ENCODE data around the gene ARRB1.

- no peak for TF ChIP-seq GATA3 (IDR thresholded peaks at IDR 0.05; ENCODE audit: low read depth, low read length)
- TF ChIP-seq GATA2 (IDR thresholded peaks at IDR 0.05; ENCODE audit: low read depth, low read length) = no peak
These were observed 25.6 kb downstream of the ARRB1 start for GRCh38 chr11:75325713-75326438.

Data from SH-SY5Y (cell line).